OCI-LY7 (cell line): ENCODE data around the gene LRIG2. TPM values are rescaled to one million over a fixed set of nuclear protein-coding genes. Genes with fewer than 3 reads are reported as not detected.
A peak's percentile ranks its signal among the peaks of the same experiment; 100 is the strongest.

Experiments
- BruUV-seq: library from RNA; stranded (reverse); fragments of 400-500 nt; replicated peaks from 2 replicates; lab custom pipeline; 2021; lab: Mats Ljungman, UMichigan
- CTCF ChIA-PET: fragments of 300-600 bp; sonication (Branson Sonifier 250); formaldehyde crosslinking; loops from one replicate; lab custom pipeline; 2022; ENCODE audit warnings: antibody characterized with exemption; ENCODE audit not compliant: unreplicated experiment; lab: Charles Lee
- POLR2A ChIA-PET: fragments of 300-600 bp; sonication (Branson Sonifier 250); formaldehyde crosslinking; loops from one replicate; lab custom pipeline; 2022; ENCODE audit warnings: antibody characterized with exemption; lab: Charles Lee
- DNase-seq: peaks from one replicate; pipeline ENCODE4 v3.0.0-alpha.2; 2015; ENCODE audit warnings: low spot score
- H2AFZ ChIP-seq: fragments of 200-600 bp; sonication (generic), shearing (Covaris generic); 2 replicates; pipeline ENCODE4 v1.6.1; 2014; ENCODE audit warnings: mild to moderate bottlenecking, antibody characterized with exemption, low read length, moderate library complexity
- H3K27ac ChIP-seq: fragments of 200-600 bp; sonication (generic); 2 replicates; pipeline ENCODE4 v1.5.1; 2014; ENCODE audit warnings: mixed run types, low read depth, mild to moderate bottlenecking, moderate library complexity, low read length, inconsistent platforms; ENCODE audit not compliant: poor library complexity, severe bottlenecking
- H3K36me3 ChIP-seq: fragments of 200-600 bp; sonication (generic); 2 replicates; pipeline ENCODE4 v1.6.1; 2014; ENCODE audit warnings: mild to moderate bottlenecking, antibody characterized with exemption, low read length, moderate library complexity, mixed read lengths; ENCODE audit not compliant: insufficient read depth
- H3K4me1 ChIP-seq: fragments of 200-600 bp; sonication (generic); 2 replicates; pipeline ENCODE4 v1.5.1; 2014; ENCODE audit warnings: mild to moderate bottlenecking, low read length; ENCODE audit not compliant: insufficient read depth, poor library complexity, severe bottlenecking
- H3K4me2 ChIP-seq: fragments of 200-600 bp; sonication (generic); 2 replicates; pipeline ENCODE4 v1.6.1; 2014; ENCODE audit warnings: mild to moderate bottlenecking, low read length
- H3K4me3 ChIP-seq: fragments of 200-600 bp; sonication (generic); 2 replicates; pipeline ENCODE4 v1.5.1; 2014; ENCODE audit warnings: mild to moderate bottlenecking, low read depth, low read length; ENCODE audit not compliant: poor library complexity, severe bottlenecking
- H3K79me2 ChIP-seq: fragments of 200-600 bp; sonication (generic); 2 replicates; pipeline ENCODE4 v1.6.1; 2016; ENCODE audit warnings: low read depth, mild to moderate bottlenecking, low read length, moderate library complexity, mixed read lengths; ENCODE audit not compliant: insufficient read depth
- H3K9me2 ChIP-seq: fragments of 200-600 bp; sonication (generic); 2 replicates; pipeline ENCODE4 v1.6.1; 2016; ENCODE audit warnings: mild to moderate bottlenecking, low read length, mixed read lengths; ENCODE audit not compliant: insufficient read depth
- H3K9me3 ChIP-seq: fragments of 200-600 bp; sonication (generic); 2 replicates; pipeline ENCODE4 v1.6.1; 2014; ENCODE audit warnings: mild to moderate bottlenecking, mixed run types, low read length, mixed read lengths
- H4K20me1 ChIP-seq: fragments of 200-600 bp; sonication (generic); 2 replicates; pipeline ENCODE4 v1.6.1; 2014; ENCODE audit warnings: mild to moderate bottlenecking, antibody characterized with exemption, low read length, moderate library complexity, mixed read lengths; ENCODE audit not compliant: insufficient read depth
- EZH2phosphoT487 ChIP-seq: fragments of 200-600 bp; sonication (generic); IDR thresholded peaks from 2 replicates; pipeline ENCODE4 v1.6.1; 2018; ENCODE audit warnings: low read depth, borderline replicate concordance, mild to moderate bottlenecking, mixed run types, antibody characterized with exemption, low read length, moderate library complexity, mixed read lengths
- intact Hi-C: fragments of 100-400 bp; cut with micrococcal nuclease; formaldehyde crosslinking; loops from one replicate; pipeline ENCODE4 v1.10.0; 2022; ENCODE audit not compliant: unreplicated experiment
- total RNA-seq, 2 experiments: library from RNA; depleted of rRNA in 1 of 2; stranded (reverse); fragments of >200 nt in 1 of 2; shearing (Covaris generic) in 1 of 2; gene quantifications; 2 replicates each; pipeline ENCODE4 v1.2.3, GENCODE V29; 2014 to 2022
- TF ChIP-seq, protein P1 (sequence below): fragments of 200-600 bp; sonication (generic); conservative IDR thresholded peaks from 2 replicates; pipeline ENCODE4 v1.5.1; 2014; ENCODE audit warnings: mild to moderate bottlenecking, antibody characterized with exemption, low read length, moderate library complexity, mixed read lengths

LRIG2 gene
- total RNA-seq, 2 experiments from 2014 or later, result 11.6 to 16.7 TPM

DNA sequence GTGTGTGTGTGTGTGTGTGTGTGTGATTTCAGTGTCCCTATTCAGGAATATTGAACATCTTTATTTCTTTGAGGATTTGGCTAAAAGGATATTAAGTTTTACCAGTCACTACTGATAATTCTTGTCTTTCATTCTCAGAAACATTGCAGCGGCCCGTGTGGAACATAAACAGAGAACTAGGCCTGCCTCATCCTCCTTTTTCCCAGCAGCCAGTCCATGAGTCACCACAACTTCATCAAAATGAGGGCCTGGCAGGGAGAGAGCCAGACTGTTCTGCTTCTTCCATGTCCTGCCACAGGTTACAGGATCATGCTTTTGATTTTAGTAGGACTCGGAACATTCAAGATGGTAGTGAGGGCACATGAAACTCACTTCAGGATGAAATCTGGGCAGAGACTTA lies 50.7 kb downstream of the LRIG2 start:
- Histone ChIP-seq H3K36me3 (peaks cover 93% of the 10 kb centered on the region), H3K9me3 (no peaks in the 10 kb centered on the region), H3K4me1 (no peaks in the 10 kb centered on the region), H3K9me2 (no peaks in the 10 kb centered on the region), H2AFZ (no peak overlapping the region), H4K20me1 (no peaks in the 10 kb centered on the region), H3K79me2 (no peaks in the 10 kb centered on the region), H3K4me3 (no peak overlapping the region), H3K27ac (no peak overlapping the region), H3K4me2 (no peak overlapping the region)
- DNase-seq, result no peak
- POLR2A ChIA-PET, result no interaction called here
- TF ChIP-seq, protein P1, sequence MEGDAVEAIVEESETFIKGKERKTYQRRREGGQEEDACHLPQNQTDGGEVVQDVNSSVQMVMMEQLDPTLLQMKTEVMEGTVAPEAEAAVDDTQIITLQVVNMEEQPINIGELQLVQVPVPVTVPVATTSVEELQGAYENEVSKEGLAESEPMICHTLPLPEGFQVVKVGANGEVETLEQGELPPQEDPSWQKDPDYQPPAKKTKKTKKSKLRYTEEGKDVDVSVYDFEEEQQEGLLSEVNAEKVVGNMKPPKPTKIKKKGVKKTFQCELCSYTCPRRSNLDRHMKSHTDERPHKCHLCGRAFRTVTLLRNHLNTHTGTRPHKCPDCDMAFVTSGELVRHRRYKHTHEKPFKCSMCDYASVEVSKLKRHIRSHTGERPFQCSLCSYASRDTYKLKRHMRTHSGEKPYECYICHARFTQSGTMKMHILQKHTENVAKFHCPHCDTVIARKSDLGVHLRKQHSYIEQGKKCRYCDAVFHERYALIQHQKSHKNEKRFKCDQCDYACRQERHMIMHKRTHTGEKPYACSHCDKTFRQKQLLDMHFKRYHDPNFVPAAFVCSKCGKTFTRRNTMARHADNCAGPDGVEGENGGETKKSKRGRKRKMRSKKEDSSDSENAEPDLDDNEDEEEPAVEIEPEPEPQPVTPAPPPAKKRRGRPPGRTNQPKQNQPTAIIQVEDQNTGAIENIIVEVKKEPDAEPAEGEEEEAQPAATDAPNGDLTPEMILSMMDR, result no peak
- TF ChIP-seq EZH2phosphoT487, result no peak
- CTCF ChIA-PET, result no interaction called here
- TSS peak; percentile 20 for BruUV-seq
- intact Hi-C loops, result no loop called here

DNA sequence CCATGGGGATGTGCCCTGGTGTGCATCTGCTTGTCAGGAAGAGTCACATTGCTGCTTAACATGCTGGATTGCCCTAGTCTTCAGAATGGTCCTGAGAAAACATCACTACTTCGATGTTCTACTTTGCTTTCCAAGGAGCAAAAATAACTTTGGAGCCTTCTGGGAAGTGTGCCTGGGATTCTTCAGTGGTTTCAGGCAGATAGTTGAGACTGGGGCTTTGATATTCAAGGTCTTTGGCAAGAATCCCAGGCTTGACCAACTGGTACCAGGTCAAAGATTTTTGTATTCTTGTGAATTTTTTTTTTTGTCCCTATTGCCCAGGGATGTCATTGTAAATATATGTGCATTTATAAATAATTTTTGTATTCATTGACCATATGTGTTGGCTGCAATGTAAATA lies 51.4 kb downstream of the LRIG2 start:
- Histone ChIP-seq H2AFZ (no peak overlapping the region), H3K9me2 (no peaks in the 10 kb centered on the region), H3K9me3 (no peaks in the 10 kb centered on the region), H3K36me3 (peaks cover 88% of the 10 kb centered on the region), H3K4me2 (no peak overlapping the region), H3K4me3 (no peak overlapping the region), H3K4me1 (no peaks in the 10 kb centered on the region), H3K27ac (no peak overlapping the region), H4K20me1 (no peaks in the 10 kb centered on the region), H3K79me2 (no peaks in the 10 kb centered on the region)
- no peak for DNase-seq
- ChIA-PET POLR2A (no interaction called here), CTCF (no interaction called here)
- intact Hi-C loops, result no loop called here
- no TSS peak for BruUV-seq
- TF ChIP-seq, protein P1, result no peak
- no peak for TF ChIP-seq EZH2phosphoT487

DNA sequence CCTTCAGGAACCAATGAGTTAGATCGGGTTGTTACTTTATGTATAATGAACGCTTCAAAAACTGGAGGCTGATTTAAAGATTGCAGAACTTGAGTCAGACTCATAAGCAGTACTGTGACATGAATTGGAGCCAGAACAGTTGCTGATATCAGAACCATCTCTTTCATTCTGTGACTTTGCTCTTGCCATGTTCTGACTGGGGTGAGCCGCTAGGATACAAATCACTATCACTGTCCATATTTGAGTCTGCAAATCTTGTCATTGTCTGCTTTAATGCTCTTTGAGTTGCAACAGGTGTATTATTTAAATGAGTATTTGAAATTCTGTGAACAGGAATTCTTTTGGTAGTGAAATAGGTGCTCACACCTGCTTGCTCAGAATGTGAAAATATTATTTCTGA lies 52.5 kb downstream of the LRIG2 start:
- peaks cover 77% of the 10 kb centered on the region for H3K36me3 ChIP-seq
- CTCF ChIA-PET, result no interaction called here
- H3K79me2 ChIP-seq, result no peaks in the 10 kb centered on the region
- no peak overlapping the region for H2AFZ ChIP-seq
- no peaks in the 10 kb centered on the region for H4K20me1 ChIP-seq
- no peak for DNase-seq
- intact Hi-C loops, result no loop called here
- POLR2A ChIA-PET, result no interaction called here
- no peak overlapping the region for H3K4me2 ChIP-seq
- no peak overlapping the region for H3K27ac ChIP-seq
- BruUV-seq, result no TSS peak
- H3K4me1 ChIP-seq, result no peaks in the 10 kb centered on the region
- no peak overlapping the region for H3K4me3 ChIP-seq
- TF ChIP-seq, protein P1, result no peak
- TF ChIP-seq EZH2phosphoT487, result no peak
- no peaks in the 10 kb centered on the region for H3K9me3 ChIP-seq
- H3K9me2 ChIP-seq, result no peaks in the 10 kb centered on the region
